ENCODE measurements around the gene SMIM12.

The SMIM12 gene, protein sequence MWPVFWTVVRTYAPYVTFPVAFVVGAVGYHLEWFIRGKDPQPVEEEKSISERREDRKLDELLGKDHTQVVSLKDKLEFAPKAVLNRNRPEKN

DNA sequence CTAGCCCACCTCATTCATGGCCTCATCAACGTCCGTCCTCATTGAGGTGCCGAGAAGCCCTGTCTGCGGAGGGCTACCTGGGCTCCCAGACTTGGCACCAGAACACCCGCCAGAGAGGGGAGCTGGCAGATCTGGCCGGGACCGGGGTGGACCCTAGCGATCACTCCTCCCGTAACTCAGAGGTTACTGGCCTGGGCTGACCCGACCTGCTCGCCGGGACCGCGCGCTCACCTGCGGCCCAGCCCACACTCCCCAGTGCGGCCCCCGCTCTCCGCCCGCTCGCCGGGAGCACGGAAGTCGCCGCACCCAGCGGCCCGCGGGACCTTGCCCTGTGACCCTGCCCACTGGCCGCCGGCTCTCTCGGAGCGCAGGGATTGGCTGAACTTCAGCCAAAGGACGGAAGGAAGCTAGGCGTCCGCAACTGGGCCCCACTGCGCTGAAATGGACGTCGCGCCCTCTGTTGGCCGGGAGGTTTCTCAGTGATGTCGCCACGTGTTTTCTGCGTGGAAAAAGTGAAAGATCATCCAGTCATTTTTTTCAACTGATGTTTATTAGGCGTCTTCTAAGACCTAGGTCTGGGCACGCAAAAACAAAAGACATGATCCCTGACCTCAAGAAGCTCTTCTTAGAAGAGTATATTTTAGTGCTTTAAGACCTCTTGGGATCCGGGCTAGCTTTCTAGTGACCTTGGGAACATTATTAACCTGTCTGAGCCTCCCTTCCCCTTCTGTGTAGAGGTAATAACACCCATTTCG lies at the start of gene SMIM12:
Gene SMIM12 (minus strand): TSS at position 304 of the 755 bp plus-strand sequence. CDS start 3,772 bp downstream, outside the sequence.
- peak; percentile 98 for DNase-seq (ENCODE audit: low spot score)

DNA sequence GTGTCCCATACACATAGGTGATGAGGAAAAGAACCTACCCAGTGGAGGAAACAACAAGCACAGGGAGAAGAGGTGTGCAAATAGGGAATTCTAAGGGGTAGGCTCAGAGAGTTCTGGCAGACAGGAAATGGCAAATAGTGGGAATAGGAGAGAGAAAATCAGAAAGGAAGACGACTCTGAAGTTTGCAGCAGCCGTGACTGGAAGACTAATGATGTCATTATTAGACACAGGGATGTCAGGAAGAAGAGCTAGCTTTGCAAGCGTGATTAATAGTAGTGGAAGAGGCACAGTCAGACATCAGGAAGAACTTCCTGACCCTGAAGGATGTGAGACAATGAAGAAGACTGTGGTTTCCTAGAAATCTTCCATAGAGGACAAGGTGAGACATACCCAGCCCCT lies 48.8 kb upstream of the SMIM12 start:
- DNase-seq (ENCODE audit: low spot score) = no peak

DNA sequence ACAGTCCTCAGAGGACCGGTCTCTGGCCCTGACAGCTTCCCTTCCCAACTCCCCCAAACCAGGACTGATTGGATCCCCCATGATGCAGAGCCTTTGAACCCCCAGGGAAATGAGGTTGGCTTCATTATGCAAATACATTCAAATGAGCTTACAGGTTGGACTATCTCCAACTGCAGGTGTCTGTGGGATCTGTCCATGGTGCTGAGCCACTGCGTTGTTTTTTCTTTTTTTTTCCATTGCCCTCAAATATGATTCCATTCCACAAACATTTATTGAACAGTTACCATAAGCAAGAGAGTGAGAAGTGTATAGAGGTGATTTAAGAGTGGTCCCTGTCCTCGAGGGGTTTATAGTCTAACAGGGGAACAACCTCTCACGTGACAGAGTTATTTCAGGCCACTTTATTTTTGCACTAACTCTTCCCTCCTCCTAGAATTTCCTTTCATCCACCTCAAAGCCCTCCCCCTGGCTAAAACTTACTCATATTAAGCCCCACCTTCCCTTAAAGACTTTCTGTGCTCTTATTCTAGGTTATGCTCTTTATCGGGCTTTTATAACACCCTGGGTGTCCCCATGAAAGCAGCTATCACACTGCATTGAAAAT lies 48.0 kb upstream of the SMIM12 start:
- no peak for DNase-seq (ENCODE audit: low spot score)

DNA sequence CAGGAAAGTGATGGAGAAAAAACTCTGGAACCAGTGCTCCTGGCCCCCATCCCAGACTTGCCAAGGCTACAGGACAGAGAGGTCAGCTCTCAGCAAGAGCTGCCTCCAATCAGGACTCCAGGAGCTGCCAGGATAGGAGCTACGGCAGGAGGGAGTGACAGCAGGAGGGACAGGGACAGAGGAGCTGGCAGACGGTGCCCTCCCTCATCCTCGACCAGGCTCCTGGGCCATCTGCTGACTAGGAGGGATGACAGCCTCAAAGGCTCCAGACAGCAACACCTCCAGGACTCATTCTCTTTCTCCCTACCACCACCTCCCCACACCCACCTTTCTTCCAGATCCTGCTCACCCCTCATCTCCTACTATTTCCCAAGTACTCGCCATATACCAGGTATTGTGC lies 47.2 kb upstream of the SMIM12 start:
- no peak for DNase-seq (ENCODE audit: low spot score)

DNA sequence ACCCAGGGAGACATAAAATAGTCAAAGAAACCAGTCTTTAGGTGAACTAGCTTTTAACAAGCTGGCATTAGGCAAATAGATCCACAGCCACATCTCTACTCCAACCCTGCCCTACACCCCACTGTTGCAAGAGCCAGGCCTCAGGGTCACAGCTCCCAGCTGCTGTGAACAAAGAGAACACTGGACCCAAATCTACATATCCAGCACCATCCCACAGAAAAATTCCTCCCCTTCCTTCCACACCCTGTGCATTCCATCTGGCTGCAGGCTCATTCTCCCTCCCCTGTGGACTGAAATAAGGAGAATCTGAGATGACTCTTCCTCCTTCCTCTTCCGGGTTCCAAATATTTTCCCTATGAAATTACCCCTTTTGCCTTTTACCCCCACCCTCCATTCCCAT lies 46.7 kb upstream of the SMIM12 start:
- no peak for DNase-seq (ENCODE audit: low spot score)

DNA sequence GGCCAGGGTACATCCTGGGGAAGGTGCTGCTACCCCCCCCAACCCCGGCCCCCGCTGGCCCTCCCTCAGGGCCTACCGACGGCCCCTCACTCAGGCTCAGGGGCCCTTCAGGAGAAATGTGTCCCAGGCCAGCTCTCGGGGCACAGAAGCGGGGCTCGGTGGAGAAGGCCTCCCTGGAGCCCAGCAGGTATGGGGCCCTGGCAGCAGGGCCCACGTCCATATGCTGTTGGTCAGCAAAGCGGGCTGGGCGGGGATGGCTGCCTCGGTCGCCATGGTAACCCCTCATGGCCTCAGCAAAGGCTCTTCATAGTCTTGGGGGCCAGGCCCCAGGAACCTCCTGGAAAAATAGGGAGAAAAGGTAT lies 45.5 kb upstream of the SMIM12 start:
- DNase-seq (ENCODE audit: low spot score) = no peak

DNA sequence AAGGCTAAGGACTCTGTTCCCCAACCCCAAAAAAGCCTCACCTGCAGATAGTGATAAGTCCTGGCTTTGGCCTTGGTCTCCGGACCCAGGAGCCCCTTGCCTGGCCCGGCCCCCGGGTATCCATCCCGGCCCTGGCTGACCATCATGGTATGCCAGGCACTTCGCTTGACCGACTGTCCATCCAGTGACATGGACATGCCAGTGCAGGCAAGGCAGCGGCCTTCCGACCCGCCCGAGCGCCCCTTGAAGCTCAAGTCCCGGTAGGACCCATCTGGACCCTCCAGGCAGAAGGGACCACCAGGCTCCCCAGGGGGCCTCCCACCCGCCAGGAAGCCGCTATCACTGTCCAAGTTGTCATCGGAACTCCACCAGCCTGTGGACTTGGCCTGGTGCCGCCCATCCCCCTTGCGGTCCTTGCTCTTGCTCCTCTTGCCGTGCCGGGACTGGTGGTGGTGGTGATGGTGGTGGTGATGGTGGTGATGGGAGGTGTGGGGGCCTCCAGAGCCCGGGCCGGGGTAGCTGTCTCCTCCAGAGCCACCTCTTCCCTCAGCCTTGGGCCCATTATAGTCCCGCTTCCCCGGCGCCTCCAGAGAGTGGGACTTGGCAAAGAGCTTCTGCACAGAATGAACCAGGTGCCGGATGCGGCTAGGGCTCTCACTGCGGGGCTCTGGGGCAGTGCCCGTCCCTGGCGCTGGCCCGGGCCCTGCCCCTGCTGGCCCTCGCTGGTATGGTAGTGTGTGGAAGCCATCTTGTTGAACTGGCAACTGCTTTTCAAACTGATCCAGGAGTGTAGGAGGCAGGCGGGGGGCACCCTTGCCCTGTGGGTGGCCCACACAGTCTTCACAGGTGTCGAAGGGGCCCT lies 44.9 kb upstream of the SMIM12 start:
- DNase-seq (ENCODE audit: low spot score) = no peak

DNA sequence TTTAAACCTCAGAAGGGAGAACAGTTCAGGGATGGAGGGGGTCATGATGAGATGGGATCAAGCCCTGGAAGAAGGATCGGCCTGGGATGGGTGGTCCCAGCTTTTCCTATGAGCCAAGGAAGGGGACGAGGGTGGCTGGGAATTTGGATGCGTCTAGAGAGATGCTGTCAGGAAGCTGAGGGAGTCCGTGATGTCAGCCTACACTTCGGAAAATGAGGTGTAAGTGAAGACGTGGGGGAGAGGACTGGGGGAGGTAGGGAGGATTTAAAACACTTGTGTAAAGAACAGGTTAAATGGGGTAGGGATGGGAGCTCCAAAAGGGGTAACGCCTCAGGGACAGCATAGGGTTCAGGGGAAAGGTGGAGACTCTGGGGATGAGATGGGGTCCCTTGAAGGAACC lies 42.4 kb upstream of the SMIM12 start:
- DNase-seq (ENCODE audit: low spot score) = no peak

DNA sequence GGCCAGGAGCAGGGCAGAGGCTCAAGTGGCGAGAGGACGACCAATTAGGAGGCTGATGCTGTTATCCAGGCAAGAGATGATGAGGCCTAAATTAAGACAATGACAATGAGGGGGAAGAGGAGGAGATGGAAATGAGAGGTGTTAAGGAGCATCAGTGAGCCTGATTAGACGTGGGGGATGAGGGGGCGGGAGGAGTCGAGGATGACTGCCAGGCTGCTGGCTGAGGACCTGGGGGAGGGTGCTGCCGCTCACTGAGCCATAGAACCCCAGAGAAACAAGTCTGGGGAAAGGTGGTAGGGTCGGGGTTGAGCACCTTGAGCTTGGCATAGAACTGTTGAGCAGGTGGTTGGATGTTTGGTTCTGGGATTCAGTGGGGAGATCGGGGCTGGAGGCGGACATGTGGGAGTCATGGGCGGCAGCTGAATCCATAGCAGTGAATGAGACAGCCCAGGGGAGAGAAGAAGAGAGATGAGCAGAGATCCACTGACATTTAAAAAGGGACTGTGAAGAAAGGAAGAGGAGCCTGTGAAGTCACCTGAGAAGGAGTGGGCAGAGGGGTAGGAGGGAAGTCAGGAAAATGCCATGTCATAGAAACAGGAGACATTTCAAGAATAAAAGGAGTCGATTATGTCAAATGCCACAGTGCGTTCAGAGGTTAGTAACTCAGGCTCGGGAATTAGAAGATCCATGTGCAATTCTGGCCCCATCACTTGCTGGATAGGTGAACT lies 41.4 kb upstream of the SMIM12 start:
- DNase-seq (ENCODE audit: low spot score) = no peak

DNA sequence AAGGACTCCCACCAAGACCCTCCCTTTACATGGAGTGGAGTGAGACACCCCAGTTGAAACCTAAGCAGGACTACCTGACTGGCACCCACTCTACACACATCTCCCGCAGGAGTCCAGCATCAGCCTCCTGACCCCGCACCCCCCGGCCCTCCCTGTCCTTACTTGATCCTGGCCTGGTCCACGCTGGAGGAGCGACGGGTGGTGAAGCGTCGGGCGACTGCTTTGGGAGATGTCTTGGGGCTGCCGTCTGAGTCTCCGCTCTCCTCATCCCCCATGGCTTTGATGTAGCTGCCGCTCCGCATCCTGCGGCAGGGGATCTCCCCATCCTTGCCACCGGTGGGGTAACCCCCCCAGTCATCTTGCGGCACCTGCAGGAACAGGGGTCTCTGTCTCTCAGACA lies 40.4 kb upstream of the SMIM12 start:
- no peak for DNase-seq (ENCODE audit: low spot score)

DNA sequence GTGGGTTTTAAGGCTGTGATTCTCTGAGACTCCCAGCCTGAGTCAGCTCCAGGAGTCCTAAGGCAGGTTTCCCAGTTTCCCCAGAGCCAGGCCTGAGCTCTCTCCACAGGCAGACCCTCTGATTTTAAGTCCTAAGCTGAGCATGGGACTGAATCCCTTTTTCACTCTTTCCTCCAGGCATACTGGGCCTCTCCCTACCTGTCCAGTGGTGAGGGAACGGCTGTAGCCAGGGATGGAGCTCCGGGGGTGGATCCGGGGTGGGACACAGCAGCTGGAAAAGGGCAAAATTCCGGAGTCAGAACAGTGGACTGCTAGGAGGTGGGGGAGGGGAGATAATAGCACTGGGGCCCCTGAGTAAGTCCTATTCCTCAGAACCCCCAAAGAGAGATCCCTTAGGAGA lies 39.9 kb upstream of the SMIM12 start:
- no peak for DNase-seq (ENCODE audit: low spot score)

DNA sequence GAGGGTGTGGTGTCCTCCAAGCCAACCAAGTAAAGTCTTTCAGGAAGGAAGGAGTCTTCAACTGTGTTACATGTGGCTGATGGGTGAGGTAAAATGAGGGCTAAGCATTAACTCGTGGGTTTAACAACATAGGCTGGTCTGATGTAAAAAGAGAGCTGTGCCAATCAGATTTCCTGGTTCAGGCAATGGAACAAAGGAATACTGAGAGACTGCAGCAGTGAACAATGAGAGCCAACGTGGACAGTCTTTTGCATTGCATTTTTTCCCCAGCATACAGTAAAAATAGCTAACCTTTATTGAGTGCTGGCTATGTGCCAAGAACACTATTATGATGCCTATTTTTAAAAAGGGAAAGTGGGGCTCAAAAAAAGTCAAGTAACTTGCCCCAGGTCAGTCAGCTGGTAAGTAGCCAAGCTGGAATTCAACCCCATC lies 38.8 kb upstream of the SMIM12 start:
- no peak for DNase-seq (ENCODE audit: low spot score)

DNA sequence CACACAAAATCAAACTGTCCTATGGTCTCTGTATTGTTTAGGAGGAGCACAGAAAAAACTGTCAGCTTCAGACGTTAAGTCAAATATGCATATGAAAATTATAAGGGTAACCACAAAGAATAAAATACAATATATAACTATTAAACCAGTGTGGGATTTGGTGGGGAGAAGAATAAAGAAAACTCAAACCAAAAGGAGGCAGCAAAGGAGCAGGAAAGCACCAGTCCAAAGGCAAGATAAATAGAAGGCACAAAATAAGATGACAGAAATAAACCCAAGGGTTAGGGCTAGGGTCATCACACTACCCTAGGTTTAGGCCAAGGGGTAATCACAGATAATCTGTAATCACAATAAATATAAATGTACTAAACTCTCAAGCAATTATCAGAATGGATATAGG lies 37.1 kb upstream of the SMIM12 start:
- no peak for DNase-seq (ENCODE audit: low spot score)

DNA sequence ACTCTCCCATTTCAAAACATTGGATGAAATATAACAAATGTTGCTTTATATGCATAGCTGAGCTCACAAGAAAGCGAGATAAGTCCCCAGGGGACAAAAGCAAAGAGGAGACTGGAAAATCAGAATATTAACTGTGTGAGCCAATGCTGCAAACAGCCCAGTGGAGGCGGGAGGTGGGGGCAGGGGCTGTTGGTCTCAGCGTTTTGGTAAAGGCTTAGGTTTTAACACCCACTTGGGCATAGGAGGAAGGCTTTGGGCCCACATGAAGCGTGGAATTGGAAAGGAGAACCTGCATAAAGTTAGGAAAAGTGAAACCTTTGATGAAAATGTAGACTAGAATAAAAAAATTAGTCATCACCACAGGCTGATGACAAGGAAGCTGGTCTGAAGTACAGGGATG lies 30.2 kb upstream of the SMIM12 start:
- no peak for DNase-seq (ENCODE audit: low spot score)

DNA sequence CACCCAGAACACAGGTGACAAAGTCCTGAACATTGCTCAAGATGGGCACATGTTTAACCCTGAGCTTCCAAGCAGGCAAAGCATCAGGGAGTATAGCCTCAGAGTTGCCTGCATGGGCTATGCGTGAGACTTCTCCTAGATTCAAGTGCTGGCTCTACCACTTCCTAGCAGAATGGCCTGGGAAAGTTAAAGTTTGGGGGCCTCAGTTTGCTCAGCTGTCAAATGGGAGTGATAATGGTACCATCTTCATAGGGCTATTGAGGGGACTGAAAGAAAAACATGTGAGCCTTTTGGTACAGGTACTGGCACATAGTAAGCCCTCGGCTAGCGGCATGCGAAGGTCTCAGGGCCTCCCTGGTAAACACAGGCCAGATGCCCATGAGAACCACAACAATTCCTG lies 28.0 kb upstream of the SMIM12 start:
- no peak for DNase-seq (ENCODE audit: low spot score)

DNA sequence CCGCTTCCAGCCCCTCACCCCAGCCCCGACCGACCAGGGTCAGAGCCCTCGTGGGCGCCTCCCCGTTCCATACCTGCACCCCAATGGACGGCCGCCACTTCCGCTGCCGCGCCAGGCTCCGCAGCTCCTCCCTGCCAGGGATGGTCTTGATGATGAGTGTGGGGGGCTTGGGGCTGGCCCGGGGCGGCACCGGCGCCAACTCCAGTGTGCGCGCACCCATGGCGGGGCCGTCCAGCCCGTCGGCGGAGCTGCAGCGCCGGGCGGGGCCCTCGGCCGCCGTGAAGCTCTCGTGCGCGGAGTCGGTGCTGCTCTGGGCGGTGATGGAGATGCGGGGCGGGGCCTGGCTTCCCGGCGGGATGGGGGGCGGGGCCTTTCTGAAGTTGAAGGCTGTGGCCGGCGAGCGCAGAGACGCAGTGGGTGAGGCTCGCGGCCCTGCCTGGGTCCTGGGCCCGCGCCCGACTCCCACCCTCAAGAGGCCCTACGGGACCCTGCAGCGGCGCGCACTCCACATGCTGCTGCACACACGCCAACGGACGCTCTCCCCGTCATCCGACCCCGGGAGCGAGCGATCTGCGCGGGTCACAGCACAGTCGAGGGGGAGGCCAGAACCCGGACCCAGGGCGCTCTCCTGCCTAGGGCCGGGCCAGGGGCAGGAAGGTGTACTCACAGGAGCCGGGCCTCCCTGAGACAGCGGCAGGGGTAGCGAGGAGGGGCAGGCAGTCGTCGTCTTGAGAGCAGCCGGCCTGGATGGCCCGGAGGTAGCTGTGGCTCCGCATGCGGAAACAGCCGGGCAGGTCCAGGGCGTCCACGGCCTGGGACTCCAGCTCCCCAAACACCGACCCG lies 26.1 kb upstream of the SMIM12 start:
- no peak for DNase-seq (ENCODE audit: low spot score)

DNA sequence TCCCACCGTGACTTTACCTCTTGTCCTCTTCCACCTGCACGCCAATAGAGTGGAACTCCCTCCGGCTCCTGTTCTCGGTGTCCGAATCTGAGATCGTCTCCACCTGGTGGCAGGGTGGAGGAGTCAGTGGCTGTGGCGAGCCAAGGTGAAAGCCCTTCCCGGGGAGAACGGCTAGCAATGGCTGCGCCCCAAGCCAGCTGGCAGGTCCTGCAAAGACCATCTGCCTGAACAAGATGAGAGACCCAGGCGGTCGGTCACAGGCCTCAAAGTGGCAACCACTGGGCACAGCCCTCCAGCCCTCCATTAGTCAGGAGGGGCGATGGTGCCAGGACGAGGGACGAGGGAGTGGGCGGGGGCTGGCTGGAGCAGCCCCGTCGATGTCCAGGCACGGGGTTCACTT lies 25.4 kb upstream of the SMIM12 start:
- peak; percentile 64 for DNase-seq (ENCODE audit: low spot score)

DNA sequence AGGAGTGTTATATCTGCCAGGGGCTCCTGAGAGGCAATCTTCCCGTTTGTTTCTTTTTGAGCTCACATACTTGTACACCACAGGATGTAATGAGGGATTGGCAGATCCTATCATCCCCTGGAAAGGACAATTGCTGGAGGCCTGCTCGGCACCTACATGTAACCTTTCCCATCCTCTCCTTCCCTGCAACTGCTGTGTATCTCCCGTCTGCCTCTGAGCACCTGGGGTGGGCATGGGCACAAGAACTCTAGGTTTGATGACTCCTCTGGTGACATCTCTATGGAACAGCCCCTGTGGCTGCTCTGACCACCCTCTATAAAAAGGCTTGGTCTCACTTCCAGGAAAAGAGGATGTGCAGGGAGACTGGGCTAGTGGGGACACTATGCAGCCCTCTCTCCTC lies 25.0 kb upstream of the SMIM12 start:
- DNase-seq (ENCODE audit: low spot score) = no peak

DNA sequence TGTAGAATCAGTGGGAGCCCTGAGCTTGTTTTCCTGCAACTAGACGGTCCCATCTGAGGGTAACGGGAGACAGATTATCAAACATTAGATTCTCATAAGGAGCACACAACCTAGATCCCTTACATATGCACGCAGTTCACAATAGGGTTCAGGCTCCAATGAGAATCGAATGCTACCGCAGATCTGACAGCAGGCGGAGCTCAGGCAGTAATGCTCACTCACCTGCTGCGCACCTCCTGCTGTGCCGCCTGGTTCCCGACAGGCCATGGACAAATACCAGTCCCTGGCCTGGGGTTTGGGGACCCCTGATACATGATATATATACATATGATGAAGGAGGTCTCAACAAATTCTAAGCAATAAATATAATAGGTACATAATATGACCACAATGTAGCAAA lies 19.7 kb upstream of the SMIM12 start:
- DNase-seq (ENCODE audit: low spot score) = no peak

DNA sequence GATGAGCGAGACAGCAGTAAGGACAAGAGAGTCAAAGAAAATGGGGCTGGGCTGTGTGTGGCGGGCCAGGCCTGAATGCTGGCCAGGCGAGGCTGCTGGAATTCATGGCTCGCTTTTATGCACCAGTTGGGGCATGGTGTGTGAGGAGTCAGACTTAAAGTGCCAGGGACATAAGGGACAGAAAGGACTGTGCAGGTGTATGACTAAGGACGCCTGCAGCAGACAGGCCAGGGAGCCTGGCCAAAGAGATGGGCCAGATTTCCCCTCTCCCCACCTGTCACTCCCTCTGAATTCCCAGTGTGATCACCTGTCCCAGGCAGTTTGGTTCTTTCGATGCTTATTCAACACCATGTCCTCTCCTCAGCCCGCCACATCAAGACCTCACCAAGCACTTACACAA lies 16.9 kb upstream of the SMIM12 start:
- DNase-seq (ENCODE audit: low spot score) = no peak

DNA sequence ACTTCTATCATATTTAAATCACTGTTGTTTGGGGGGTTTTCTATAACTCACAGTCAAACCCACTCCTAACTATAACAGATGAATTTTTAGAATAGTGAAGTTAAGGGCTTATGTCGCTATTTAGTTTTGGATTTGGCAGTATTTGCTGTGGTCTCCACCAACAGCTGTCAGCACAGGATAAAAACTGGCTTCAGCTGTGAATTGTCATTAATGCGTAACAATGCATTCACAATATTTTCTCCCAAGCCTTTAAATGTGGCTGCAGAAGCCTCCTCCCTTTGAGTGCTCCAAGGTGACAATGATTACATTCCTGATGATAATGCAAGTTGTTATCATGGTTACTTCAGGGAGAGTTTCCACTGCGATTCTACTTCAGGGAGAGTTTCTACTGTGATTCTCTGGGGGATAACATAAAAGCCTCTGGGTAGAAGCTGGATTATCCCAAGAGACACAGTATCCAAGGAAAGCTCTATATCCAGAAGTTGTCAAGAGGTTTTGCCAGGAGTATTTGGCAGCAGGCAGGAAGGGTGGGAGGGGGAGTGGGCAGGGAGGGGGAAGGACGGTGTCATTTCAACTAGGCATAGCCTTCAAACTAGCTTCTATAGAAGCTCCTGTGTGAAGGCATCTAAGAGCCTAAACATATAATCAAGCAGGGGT lies 14.9 kb upstream of the SMIM12 start:
- no peak for DNase-seq (ENCODE audit: low spot score)

Data from HuH-7 (cell line).